Neural progenitor cell (in vitro differentiated cells): ENCODE data around the gene DEGS2. TPM values are rescaled to one million over a fixed set of nuclear protein-coding genes. Genes with fewer than 3 reads are reported as not detected.
"Not testable (repeated sequence)": the region's sequence is repeated elsewhere in the genome, so short reads cannot be mapped to it uniquely, and the experiment has no call there.

Source experiments
- DNase-seq: peaks from one replicate; pipeline ENCODE4 v3.0.0-alpha.2; 2016; ENCODE audit warnings: low spot score
- H2AFZ ChIP-seq: fragments of 200-600 bp; sonication (generic); replicated peaks from 2 replicates; pipeline ENCODE4 v1.6.1; 2016; ENCODE audit warnings: antibody characterized with exemption
- H3F3A ChIP-seq: fragments of 200-600 bp; sonication (generic); 2 replicates; pipeline ENCODE4 v1.6.1; 2016; ENCODE audit warnings: antibody characterized with exemption, low read depth
- H3K27ac ChIP-seq: fragments of 200-600 bp; sonication (generic); 2 replicates; pipeline ENCODE4 v1.5.1; 2016; ENCODE audit warnings: mild to moderate bottlenecking
- H3K27me3 ChIP-seq: fragments of 200-600 bp; sonication (generic); 2 replicates; pipeline ENCODE4 v1.6.1; 2016; ENCODE audit warnings: mild to moderate bottlenecking, moderate library complexity
- H3K36me3 ChIP-seq: fragments of 200-600 bp; sonication (generic); 2 replicates; pipeline ENCODE4 v1.5.1; 2016
- H3K4me1 ChIP-seq: fragments of 200-600 bp; sonication (generic); 2 replicates; pipeline ENCODE4 v1.6.1; 2016; ENCODE audit warnings: mixed run types
- H3K4me2 ChIP-seq: fragments of 200-600 bp; sonication (generic); 2 replicates; pipeline ENCODE4 v1.6.1; 2016
- H3K4me3 ChIP-seq: fragments of 200-600 bp; sonication (generic); 2 replicates; pipeline ENCODE4 v1.5.1; 2016
- H3K79me2 ChIP-seq: fragments of 200-600 bp; sonication (generic); 2 replicates; pipeline ENCODE4 v1.6.1; 2016; ENCODE audit warnings: low read depth
- H3K9ac ChIP-seq: fragments of 200-600 bp; sonication (generic); 2 replicates; pipeline ENCODE4 v1.6.1; 2016
- H3K9me3 ChIP-seq: fragments of 200-600 bp; sonication (generic); 2 replicates; pipeline ENCODE4 v1.5.1; 2016; ENCODE audit warnings: low read depth
- H4K20me1 ChIP-seq: fragments of 200-600 bp; sonication (generic); 2 replicates; pipeline ENCODE4 v1.6.1; 2016; ENCODE audit warnings: low read depth
- H3K27ac Mint-ChIP-seq: 3 replicates; pipeline ENCODE4 v1.8.0; 2021; ENCODE audit warnings: mixed read lengths
- H3K27me3 Mint-ChIP-seq: 2 replicates; pipeline ENCODE4 v1.8.0; 2022; ENCODE audit warnings: low read depth, mild to moderate bottlenecking, inconsistent platforms, moderate library complexity, mixed read lengths; ENCODE audit not compliant: insufficient read depth
- H3K36me3 Mint-ChIP-seq: 3 replicates; pipeline ENCODE4 v1.8.0; 2021; ENCODE audit warnings: mixed read lengths
- H3K4me1 Mint-ChIP-seq: 3 replicates; pipeline ENCODE4 v1.8.0; 2021; ENCODE audit warnings: mixed read lengths
- H3K4me3 Mint-ChIP-seq: 3 replicates; pipeline ENCODE4 v1.8.0; 2021; ENCODE audit warnings: mild to moderate bottlenecking, moderate library complexity, mixed read lengths
- H3K9me3 Mint-ChIP-seq: 3 replicates; pipeline ENCODE4 v1.8.0; 2020; ENCODE audit warnings: mixed read lengths
- EZH2 ChIP-seq: fragments of 200-600 bp; sonication (generic); IDR thresholded peaks from 2 replicates; pipeline ENCODE4 v1.6.1; 2017; ENCODE audit warnings: antibody characterized with exemption, mild to moderate bottlenecking, moderate library complexity
- EZH2phosphoT487 ChIP-seq: fragments of 200-600 bp; sonication (generic); IDR thresholded peaks from 2 replicates; pipeline ENCODE4 v1.6.1; 2017; ENCODE audit warnings: antibody characterized with exemption
- total RNA-seq: library from RNA; depleted of rRNA; stranded (reverse); fragments of >200 nt; gene quantifications from 2 replicates; pipeline ENCODE4 v1.2.3, GENCODE V29; 2015; ENCODE audit warnings: low replicate concordance
- TF ChIP-seq, protein P1 (sequence below): fragments of 200-600 bp; sonication (generic); IDR thresholded peaks from 2 replicates; pipeline ENCODE4 v1.5.1; 2017; ENCODE audit warnings: antibody characterized with exemption, mild to moderate bottlenecking

DEGS2 gene
- total RNA-seq, 1 donor from 2014 or later, result not detected

- Histone ChIP-seq H3K79me2 (no peaks in the 10 kb centered on the region), H3K9me3 (no peaks in the 10 kb centered on the region), H3F3A (peaks cover 9% of the 10 kb centered on the region), H3K36me3 (no peaks in the 10 kb centered on the region), H3K9ac (no peak overlapping the region), H3K27ac (no peak overlapping the region), H3K27me3 (peaks cover 77% of the 10 kb centered on the region), H3K4me1 (peaks cover 18% of the 10 kb centered on the region), H3K4me3 (peak overlapping the region; percentile 52), H4K20me1 (no peaks in the 10 kb centered on the region), H3K4me2 (peak overlapping the region; percentile 94), H2AFZ (peak overlapping the region; percentile 48)
- Mint-ChIP-seq H3K4me1 (peaks cover 9% of the 10 kb centered on the region), H3K36me3 (no peaks in the 10 kb centered on the region), H3K27me3 (peaks cover 48% of the 10 kb centered on the region), H3K4me3 (peak overlapping the region; percentile 65), H3K9me3 (peaks cover 8% of the 10 kb centered on the region), H3K27ac (no peak overlapping the region)
- peak; percentile 44 for DNase-seq
- TF ChIP-seq, protein P1, sequence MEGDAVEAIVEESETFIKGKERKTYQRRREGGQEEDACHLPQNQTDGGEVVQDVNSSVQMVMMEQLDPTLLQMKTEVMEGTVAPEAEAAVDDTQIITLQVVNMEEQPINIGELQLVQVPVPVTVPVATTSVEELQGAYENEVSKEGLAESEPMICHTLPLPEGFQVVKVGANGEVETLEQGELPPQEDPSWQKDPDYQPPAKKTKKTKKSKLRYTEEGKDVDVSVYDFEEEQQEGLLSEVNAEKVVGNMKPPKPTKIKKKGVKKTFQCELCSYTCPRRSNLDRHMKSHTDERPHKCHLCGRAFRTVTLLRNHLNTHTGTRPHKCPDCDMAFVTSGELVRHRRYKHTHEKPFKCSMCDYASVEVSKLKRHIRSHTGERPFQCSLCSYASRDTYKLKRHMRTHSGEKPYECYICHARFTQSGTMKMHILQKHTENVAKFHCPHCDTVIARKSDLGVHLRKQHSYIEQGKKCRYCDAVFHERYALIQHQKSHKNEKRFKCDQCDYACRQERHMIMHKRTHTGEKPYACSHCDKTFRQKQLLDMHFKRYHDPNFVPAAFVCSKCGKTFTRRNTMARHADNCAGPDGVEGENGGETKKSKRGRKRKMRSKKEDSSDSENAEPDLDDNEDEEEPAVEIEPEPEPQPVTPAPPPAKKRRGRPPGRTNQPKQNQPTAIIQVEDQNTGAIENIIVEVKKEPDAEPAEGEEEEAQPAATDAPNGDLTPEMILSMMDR, result no peak
- TF ChIP-seq EZH2phosphoT487, result peak; percentile 67
Measured at GRCh38 chr14:100158566-100159093, 815 bp downstream of the DEGS2 start.

DNA sequence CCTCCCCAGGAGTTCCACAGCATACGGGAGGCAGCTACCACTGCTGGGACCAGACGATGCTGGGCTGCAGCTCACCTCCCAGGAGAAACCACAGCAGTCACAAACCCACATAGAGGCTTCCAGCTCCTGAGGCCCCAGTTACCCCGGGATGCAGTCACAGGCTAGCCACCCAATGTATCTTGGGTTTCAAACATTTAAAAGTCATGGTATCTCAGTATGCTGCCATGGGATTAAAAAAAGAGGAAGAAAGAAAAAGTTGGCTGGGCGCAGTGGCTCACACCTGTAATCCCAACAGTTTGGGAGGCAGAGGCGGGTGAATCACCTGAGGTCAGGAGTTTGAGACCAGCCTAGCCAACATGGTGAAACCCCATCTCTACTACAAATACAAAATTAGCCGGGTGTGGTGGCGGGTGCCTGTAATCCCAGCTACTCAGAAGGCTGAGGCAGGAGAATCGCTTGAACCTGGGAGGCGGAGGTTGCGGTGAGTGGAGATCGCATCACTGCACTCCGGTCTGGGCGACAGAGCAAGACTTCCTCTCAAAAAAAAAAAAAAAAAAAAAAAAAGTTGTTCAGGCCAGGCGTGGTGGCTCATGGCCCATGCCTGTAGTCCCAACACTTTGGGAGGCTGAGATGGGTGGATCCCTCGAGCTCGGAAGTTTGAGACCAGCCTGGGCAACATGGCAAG is 1.8 kb downstream of the DEGS2 start:
- H3K4me1 ChIP-seq, result peaks cover 18% of the 10 kb centered on the region
- H3K4me3 ChIP-seq, H3F3A ChIP-seq, H4K20me1 ChIP-seq, H3K4me1 Mint-ChIP-seq, H3K27ac Mint-ChIP-seq, H3K4me2 ChIP-seq, H3K9ac ChIP-seq, H3K9me3 Mint-ChIP-seq, H3K79me2 ChIP-seq, H3K27ac ChIP-seq, H3K9me3 ChIP-seq, DNase-seq, H3K36me3 ChIP-seq, H3K36me3 Mint-ChIP-seq, H2AFZ ChIP-seq: not testable (repeated sequence)
- H3K27me3 ChIP-seq, result peaks cover 67% of the 10 kb centered on the region
- Mint-ChIP-seq H3K4me3 (peak overlapping the region; percentile 53), H3K27me3 (peaks cover 51% of the 10 kb centered on the region)

GRCh38 chr14:100156776-100157175 is 2.7 kb downstream of the DEGS2 start:
- H3K27me3 Mint-ChIP-seq, result peaks cover 52% of the 10 kb centered on the region
- Histone ChIP-seq H3K4me3 (no peak overlapping the region), H3K4me2 (no peak overlapping the region), H3K4me1 (peaks cover 18% of the 10 kb centered on the region), H3K9ac (no peak overlapping the region), H3K79me2 (no peaks in the 10 kb centered on the region), H3K36me3 (no peaks in the 10 kb centered on the region), H2AFZ (no peak overlapping the region), H3K27me3 (peaks cover 58% of the 10 kb centered on the region), H4K20me1 (no peaks in the 10 kb centered on the region), H3F3A (peaks cover 9% of the 10 kb centered on the region), H3K9me3 (no peaks in the 10 kb centered on the region), H3K27ac (no peak overlapping the region)
- peaks cover 11% of the 10 kb centered on the region for H3K9me3 Mint-ChIP-seq
- no peak overlapping the region for H3K4me3 Mint-ChIP-seq
- DNase-seq, result no peak
- H3K36me3 Mint-ChIP-seq, result no peaks in the 10 kb centered on the region
- peaks cover 9% of the 10 kb centered on the region for H3K4me1 Mint-ChIP-seq
- no peak overlapping the region for H3K27ac Mint-ChIP-seq
- TF ChIP-seq EZH2phosphoT487 (no peak), EZH2 (no peak)
- TF ChIP-seq, protein P1, result no peak
